Osteocyte (in vitro differentiated cells): ENCODE measurements around the gene ECHS1. TPM values are rescaled to one million over a fixed set of nuclear protein-coding genes. Genes with fewer than 3 reads are reported as not detected.
"Not testable (repeated sequence)": the region's sequence is repeated elsewhere in the genome, so short reads cannot be mapped to it uniquely, and the experiment has no call there.

Source experiments
- DNase-seq: peaks from one replicate; pipeline ENCODE4 v3.0.0; 2021; ENCODE audit warnings: mixed read lengths; ENCODE audit not compliant: unreplicated experiment; ENCODE audit errors: extremely low spot score
- H3K27ac Mint-ChIP-seq: one replicate; pipeline ENCODE4 v1.8.0; 2021; ENCODE audit warnings: mild to moderate bottlenecking, mixed read lengths; ENCODE audit not compliant: unreplicated experiment
- H3K27me3 Mint-ChIP-seq: one replicate; pipeline ENCODE4 v1.8.0; 2021; ENCODE audit warnings: mixed read lengths; ENCODE audit not compliant: unreplicated experiment
- H3K36me3 Mint-ChIP-seq: one replicate; pipeline ENCODE4 v1.8.0; 2021; ENCODE audit warnings: mixed read lengths; ENCODE audit not compliant: unreplicated experiment
- H3K4me1 Mint-ChIP-seq: one replicate; pipeline ENCODE4 v1.8.0; 2021; ENCODE audit warnings: mixed read lengths; ENCODE audit not compliant: unreplicated experiment
- H3K4me3 Mint-ChIP-seq: one replicate; pipeline ENCODE4 v1.8.0; 2021; ENCODE audit warnings: mild to moderate bottlenecking, moderate library complexity, mixed read lengths; ENCODE audit not compliant: unreplicated experiment
- H3K9me3 Mint-ChIP-seq: one replicate; pipeline ENCODE4 v1.8.0; 2021; ENCODE audit warnings: mixed read lengths; ENCODE audit not compliant: unreplicated experiment
- total RNA-seq: library from RNA; stranded (reverse); gene quantifications from 2 replicates; pipeline ENCODE4 v1.2.1, GENCODE V29; 2021
- TF ChIP-seq, protein P1 (sequence below): fragments of 200-600 bp; sonication (generic); IDR thresholded peaks from 2 replicates; pipeline ENCODE4 v1.5.0; 2021; ENCODE audit warnings: antibody characterized with exemption, mild to moderate bottlenecking, moderate library complexity

The ECHS1 gene
- total RNA-seq, 1 donor from 2014 or later, result 65.1 TPM

- Mint-ChIP-seq H3K4me1 (peaks cover 45% of the 10 kb centered on the region), H3K27me3 (no peaks in the 10 kb centered on the region), H3K36me3 (no peaks in the 10 kb centered on the region), H3K27ac (peak overlapping the region; percentile 79), H3K4me3 (peak overlapping the region; percentile 77), H3K9me3 (no peaks in the 10 kb centered on the region)
- peak; percentile 85 for DNase-seq
- TF ChIP-seq, protein P1, sequence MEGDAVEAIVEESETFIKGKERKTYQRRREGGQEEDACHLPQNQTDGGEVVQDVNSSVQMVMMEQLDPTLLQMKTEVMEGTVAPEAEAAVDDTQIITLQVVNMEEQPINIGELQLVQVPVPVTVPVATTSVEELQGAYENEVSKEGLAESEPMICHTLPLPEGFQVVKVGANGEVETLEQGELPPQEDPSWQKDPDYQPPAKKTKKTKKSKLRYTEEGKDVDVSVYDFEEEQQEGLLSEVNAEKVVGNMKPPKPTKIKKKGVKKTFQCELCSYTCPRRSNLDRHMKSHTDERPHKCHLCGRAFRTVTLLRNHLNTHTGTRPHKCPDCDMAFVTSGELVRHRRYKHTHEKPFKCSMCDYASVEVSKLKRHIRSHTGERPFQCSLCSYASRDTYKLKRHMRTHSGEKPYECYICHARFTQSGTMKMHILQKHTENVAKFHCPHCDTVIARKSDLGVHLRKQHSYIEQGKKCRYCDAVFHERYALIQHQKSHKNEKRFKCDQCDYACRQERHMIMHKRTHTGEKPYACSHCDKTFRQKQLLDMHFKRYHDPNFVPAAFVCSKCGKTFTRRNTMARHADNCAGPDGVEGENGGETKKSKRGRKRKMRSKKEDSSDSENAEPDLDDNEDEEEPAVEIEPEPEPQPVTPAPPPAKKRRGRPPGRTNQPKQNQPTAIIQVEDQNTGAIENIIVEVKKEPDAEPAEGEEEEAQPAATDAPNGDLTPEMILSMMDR, result no peak
These were observed 47.5 kb downstream of the ECHS1 start for GRCh38 chr10:133325440-133326222.

GRCh38 chr10:133324857-133325260 lies 48.3 kb downstream of the ECHS1 start:
- DNase-seq, result no peak

DNA sequence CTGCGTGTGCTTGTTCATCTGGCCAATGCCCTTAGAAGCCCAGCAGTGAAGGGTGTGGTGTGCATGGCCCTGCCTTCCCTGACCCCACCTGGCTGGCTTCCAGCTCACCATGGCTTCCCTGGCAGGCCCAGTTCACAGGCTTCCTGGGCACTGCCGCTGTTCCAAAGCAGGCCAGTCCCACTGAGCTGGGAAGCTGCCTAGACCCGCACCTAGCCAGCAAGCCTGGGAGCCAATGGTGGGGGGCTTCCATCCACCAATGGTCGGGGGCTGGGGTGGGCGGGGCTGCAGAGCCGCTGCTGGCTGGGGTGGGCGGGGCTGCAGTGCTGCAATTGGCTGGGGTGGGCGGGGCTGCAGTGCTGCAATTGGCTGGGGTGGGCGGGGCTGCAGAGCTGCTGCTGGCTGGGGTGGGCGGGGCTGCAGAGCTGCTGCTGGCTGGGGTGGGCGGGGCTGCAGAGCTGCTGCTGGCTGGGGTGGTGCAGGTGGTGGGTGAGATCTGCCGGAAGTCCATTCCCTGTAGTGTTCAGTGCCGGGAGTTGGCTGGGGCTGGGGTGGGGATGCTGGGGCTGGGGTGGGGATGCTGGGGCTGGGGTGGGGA lies 48.9 kb downstream of the ECHS1 start:
- Mint-ChIP-seq H3K4me1 (peaks cover 37% of the 10 kb centered on the region), H3K4me3 (peak overlapping the region; percentile 38), H3K27me3 (no peaks in the 10 kb centered on the region), H3K36me3 (no peaks in the 10 kb centered on the region), H3K9me3 (no peaks in the 10 kb centered on the region), H3K27ac (no peak overlapping the region)
- peak; percentile 92 for DNase-seq
- TF ChIP-seq, protein P1, result no peak

More at GRCh38 chr10:133324857-133325260, 48.3 kb downstream of the ECHS1 start:
- peaks cover 42% of the 10 kb centered on the region for H3K4me1 Mint-ChIP-seq
- no peaks in the 10 kb centered on the region for H3K27me3 Mint-ChIP-seq
- TF ChIP-seq, protein P1, result no peak
- H3K9me3 Mint-ChIP-seq, result no peaks in the 10 kb centered on the region
- H3K27ac Mint-ChIP-seq, result no peak overlapping the region
- no peaks in the 10 kb centered on the region for H3K36me3 Mint-ChIP-seq
- peak overlapping the region; percentile 52 for H3K4me3 Mint-ChIP-seq

- not testable (repeated sequence) for H3K27ac Mint-ChIP-seq, H3K9me3 Mint-ChIP-seq, H3K27me3 Mint-ChIP-seq, H3K4me3 Mint-ChIP-seq, H3K36me3 Mint-ChIP-seq, DNase-seq
- H3K4me1 Mint-ChIP-seq, result peaks cover 24% of the 10 kb centered on the region
These were observed 51.0 kb downstream of the ECHS1 start for GRCh38 chr10:133322064-133322709.

GRCh38 chr10:133320852-133321422 lies 52.2 kb downstream of the ECHS1 start:
- not testable (repeated sequence) for H3K27ac Mint-ChIP-seq, H3K27me3 Mint-ChIP-seq, H3K36me3 Mint-ChIP-seq, H3K9me3 Mint-ChIP-seq, DNase-seq, H3K4me3 Mint-ChIP-seq
- H3K4me1 Mint-ChIP-seq, result peaks cover 14% of the 10 kb centered on the region
